ENCODE measurements around the gene CDH5. TPM values are rescaled to one million over a fixed set of nuclear protein-coding genes. Genes with fewer than 3 reads are reported as not detected.

Gene CDH5
- total RNA-seq, 1 donor from 2014 or later, result 0.63 TPM

DNA sequence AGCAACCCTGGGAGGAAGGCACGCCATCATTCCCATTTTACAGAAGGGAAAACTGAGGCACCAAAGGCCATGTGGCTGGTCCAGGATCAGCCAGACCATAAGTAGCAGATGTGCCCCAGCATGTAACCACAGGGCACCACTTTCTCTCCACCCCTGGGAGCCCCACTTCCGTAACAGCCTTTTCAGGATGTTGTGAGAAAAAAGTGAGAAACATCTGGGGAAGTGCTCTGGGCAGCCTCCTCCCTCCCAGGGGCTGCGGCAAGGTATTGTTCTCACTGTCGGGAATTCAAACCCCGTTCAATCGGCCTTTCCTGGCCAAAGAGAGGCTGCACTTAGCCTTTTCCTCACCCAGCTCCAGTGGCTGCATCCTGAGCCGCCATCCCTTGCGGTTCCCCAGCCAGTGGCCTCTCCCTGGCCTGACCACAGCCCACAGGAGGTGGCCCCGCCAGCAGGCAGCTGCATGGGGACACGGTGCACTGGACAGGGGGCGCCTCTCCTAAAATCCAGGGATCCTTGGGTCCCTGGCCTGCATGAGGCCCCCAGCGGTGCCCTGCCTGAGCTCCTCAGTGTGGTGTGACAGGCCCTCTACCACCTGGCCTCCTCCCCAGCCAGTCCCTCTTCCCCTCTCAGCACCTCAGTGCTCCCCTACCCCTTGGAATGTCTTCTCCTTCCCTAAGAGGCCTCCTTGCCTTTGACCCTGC, 5.7 kb upstream of the CDH5 start:
- DNase-seq (ENCODE audit: low read depth), result no peak
- no peak for TF ChIP-seq CTCF (conservative IDR thresholded peaks at IDR 0.05; ENCODE audit: low read depth, low read length)
- no peak overlapping the region for H3K4me3 ChIP-seq (ENCODE audit: low read depth, low read length)

- no peak for DNase-seq (ENCODE audit: low read depth)
- no peak for TF ChIP-seq CTCF (conservative IDR thresholded peaks at IDR 0.05; ENCODE audit: low read depth, low read length)
- H3K4me3 ChIP-seq (ENCODE audit: low read depth, low read length), result no peak overlapping the region
Measured at GRCh38 chr16:66361604-66362135, 4.8 kb upstream of the CDH5 start.

DNA sequence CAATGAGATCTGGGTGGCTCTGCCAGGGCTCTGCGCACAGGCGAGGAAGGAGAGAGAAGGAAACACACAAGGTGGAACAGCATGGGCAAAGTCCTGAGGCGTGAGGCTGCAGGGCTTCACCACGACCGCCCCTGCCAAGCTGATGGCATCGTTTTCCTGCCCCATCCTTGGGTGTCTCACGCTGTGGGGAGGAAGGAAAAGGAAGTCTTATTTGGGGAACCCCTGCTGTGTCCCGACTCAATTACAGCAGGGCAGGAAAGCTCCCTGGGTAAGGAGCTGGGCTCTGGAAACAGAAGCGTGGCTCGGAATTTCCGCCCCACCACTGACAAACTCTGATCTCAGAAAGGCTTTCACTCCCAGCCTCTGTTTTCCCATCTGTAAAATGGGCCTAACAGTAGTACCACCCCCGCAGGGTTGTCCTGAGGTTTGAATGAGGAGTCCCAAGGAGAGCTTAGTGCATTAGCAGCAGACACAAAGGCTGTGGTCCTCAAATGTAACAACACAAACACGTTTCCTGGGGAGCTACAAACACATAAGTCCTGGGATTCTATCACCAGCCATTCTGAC, 3.2 kb upstream of the CDH5 start:
- no peak for TF ChIP-seq CTCF (conservative IDR thresholded peaks at IDR 0.05; ENCODE audit: low read depth, low read length)
- no peak overlapping the region for H3K4me3 ChIP-seq (ENCODE audit: low read depth, low read length)

GRCh38 chr16:66364117-66364958, 2.2 kb upstream of the CDH5 start:
- H3K4me3 ChIP-seq (ENCODE audit: low read depth, low read length), result no peak overlapping the region
- no peak for DNase-seq (ENCODE audit: low read depth)
- no peak for TF ChIP-seq CTCF (conservative IDR thresholded peaks at IDR 0.05; ENCODE audit: low read depth, low read length)

More for the DNA sequence above, 3.2 kb upstream of the CDH5 start:
- no peak for DNase-seq (ENCODE audit: low read depth)

DNA sequence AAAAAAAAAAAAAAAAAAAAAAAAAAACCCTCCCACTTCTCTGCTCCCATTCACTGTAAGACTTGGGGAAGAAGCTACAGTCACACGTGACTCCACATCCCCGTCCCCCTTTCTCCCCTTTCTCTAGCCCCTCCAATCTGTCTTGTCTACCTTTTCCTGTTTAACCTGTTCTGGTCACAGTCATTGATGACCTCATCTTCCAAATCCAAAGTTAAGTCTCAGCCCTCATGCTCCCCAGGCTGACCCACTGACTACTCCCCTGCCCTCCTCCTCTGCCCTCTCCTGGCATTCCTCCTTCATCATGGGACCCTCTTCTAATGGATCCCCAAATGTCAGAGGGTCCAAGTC, 1.6 kb upstream of the CDH5 start:
- TF ChIP-seq CTCF (conservative IDR thresholded peaks at IDR 0.05; ENCODE audit: low read depth, low read length), result no peak
- DNase-seq (ENCODE audit: low read depth), result no peak
- H3K4me3 ChIP-seq (ENCODE audit: low read depth, low read length), result no peak overlapping the region

DNA sequence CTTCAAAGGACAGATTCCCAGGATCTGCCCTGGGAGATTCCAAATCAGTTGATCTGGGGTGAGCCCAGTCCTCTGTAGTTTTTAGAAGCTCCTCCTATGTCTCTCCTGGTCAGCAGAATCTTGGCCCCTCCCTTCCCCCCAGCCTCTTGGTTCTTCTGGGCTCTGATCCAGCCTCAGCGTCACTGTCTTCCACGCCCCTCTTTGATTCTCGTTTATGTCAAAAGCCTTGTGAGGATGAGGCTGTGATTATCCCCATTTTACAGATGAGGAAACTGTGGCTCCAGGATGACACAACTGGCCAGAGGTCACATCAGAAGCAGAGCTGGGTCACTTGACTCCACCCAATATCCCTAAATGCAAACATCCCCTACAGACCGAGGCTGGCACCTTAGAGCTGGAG, 840 bp upstream of the CDH5 start:
- TF ChIP-seq CTCF (conservative IDR thresholded peaks at IDR 0.05; ENCODE audit: low read depth, low read length), result no peak
- H3K4me3 ChIP-seq (ENCODE audit: low read depth, low read length), result no peak overlapping the region
- DNase-seq (ENCODE audit: low read depth), result no peak

Measured in epithelial cell of proximal tubule (primary cell).